NK-92 (cell line): ENCODE measurements around the gene NRDE2.
"Not testable (repeated sequence)": the region's sequence is repeated elsewhere in the genome, so short reads cannot be mapped to it uniquely, and the experiment has no call there.

ENCODE experiments used
- DNase-seq: peaks from one replicate; lab custom pipeline; 2025; ENCODE audit not compliant: unreplicated experiment; lab: John Stamatoyannopoulos, UW

The NRDE2 gene

GRCh38 chr14:90342327-90342726 lies 10.6 kb upstream of the NRDE2 start:
- no peak for DNase-seq

- no peak for DNase-seq
These were observed 10.0 kb upstream of the NRDE2 start for GRCh38 chr14:90341784-90342183.

- not testable (repeated sequence) for DNase-seq
These were observed 9.5 kb upstream of the NRDE2 start for GRCh38 chr14:90341232-90341631.

- no peak for DNase-seq
These were observed 5.2 kb upstream of the NRDE2 start for GRCh38 chr14:90336985-90337384.

GRCh38 chr14:90336401-90336800 lies 4.7 kb upstream of the NRDE2 start:
- DNase-seq: no peak

- DNase-seq: no peak
These were observed 487 bp upstream of the NRDE2 start for GRCh38 chr14:90332271-90332584.

- no peak for DNase-seq
These were observed 1.2 kb downstream of the NRDE2 start for GRCh38 chr14:90330203-90331196.

- no peak for DNase-seq
These were observed 9.8 kb downstream of the NRDE2 start for GRCh38 chr14:90321891-90322290.

GRCh38 chr14:90319634-90320541 lies 11.9 kb downstream of the NRDE2 start:
- no peak for DNase-seq

- DNase-seq: no peak
These were observed 12.6 kb downstream of the NRDE2 start for GRCh38 chr14:90319173-90319572.

- DNase-seq: no peak
These were observed 13.7 kb downstream of the NRDE2 start for GRCh38 chr14:90318016-90318415.

- no peak for DNase-seq
These were observed 14.5 kb downstream of the NRDE2 start for GRCh38 chr14:90317286-90317685.

GRCh38 chr14:90308561-90308960 lies 23.2 kb downstream of the NRDE2 start:
- DNase-seq: no peak

- no peak for DNase-seq
These were observed 26.6 kb downstream of the NRDE2 start for GRCh38 chr14:90305176-90305601.

- no peak for DNase-seq
These were observed 27.2 kb downstream of the NRDE2 start for GRCh38 chr14:90304502-90304901.

GRCh38 chr14:90303473-90303872 lies 28.3 kb downstream of the NRDE2 start:
- no peak for DNase-seq

GRCh38 chr14:90302529-90303303 lies 29.0 kb downstream of the NRDE2 start:
- no peak for DNase-seq

GRCh38 chr14:90301668-90302090 lies 30.1 kb downstream of the NRDE2 start:
- no peak for DNase-seq

- DNase-seq: no peak
These were observed 30.6 kb downstream of the NRDE2 start for GRCh38 chr14:90301122-90301521.

GRCh38 chr14:90300611-90301047 lies 31.1 kb downstream of the NRDE2 start:
- DNase-seq: no peak

GRCh38 chr14:90299408-90299807 lies 32.3 kb downstream of the NRDE2 start:
- DNase-seq: no peak
